OCI-LY3 (cell line): ENCODE results near the gene PRIM2.
"Not testable (repeated sequence)": the region's sequence is repeated elsewhere in the genome, so short reads cannot be mapped to it uniquely, and the experiment has no call there.

Experiments
- EZH2phosphoT487 ChIP-seq: fragments of 200-600 bp; shearing (Covaris generic); IDR thresholded peaks from 2 replicates; pipeline ENCODE4 v1.6.1; 2018; ENCODE audit warnings: antibody characterized with exemption, mixed run types, low read depth
- TF ChIP-seq, protein P1 (sequence below): fragments of 200-600, 300-600 bp; sonication (generic); IDR thresholded peaks from 2 replicates; pipeline ENCODE4 v1.5.1; 2014; ENCODE audit warnings: antibody characterized with exemption, low read length, low read depth

DNA sequence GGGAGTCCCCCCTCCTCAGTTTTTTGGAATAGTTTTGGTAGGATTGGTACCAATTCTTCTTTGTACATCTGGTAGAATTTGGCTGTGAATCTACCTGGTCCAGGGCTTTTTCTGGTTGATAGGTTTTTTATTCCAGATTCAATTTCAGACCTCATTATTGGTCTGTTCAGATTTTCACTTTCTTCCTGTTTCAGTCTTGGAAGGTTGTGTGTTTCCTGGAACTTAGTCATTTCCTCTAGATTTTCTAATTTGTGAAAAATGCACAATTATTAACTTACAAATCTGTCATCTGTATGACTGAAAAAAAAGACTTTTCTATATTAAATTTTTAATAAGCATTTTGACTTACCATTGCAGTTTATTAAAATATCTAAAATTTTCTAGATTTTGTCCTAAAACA is 287.9 kb downstream of the PRIM2 start:
- not testable (repeated sequence) for TF ChIP-seq EZH2phosphoT487
- TF ChIP-seq, protein P1, sequence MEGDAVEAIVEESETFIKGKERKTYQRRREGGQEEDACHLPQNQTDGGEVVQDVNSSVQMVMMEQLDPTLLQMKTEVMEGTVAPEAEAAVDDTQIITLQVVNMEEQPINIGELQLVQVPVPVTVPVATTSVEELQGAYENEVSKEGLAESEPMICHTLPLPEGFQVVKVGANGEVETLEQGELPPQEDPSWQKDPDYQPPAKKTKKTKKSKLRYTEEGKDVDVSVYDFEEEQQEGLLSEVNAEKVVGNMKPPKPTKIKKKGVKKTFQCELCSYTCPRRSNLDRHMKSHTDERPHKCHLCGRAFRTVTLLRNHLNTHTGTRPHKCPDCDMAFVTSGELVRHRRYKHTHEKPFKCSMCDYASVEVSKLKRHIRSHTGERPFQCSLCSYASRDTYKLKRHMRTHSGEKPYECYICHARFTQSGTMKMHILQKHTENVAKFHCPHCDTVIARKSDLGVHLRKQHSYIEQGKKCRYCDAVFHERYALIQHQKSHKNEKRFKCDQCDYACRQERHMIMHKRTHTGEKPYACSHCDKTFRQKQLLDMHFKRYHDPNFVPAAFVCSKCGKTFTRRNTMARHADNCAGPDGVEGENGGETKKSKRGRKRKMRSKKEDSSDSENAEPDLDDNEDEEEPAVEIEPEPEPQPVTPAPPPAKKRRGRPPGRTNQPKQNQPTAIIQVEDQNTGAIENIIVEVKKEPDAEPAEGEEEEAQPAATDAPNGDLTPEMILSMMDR = not testable (repeated sequence)
